WTC11 (cell line): Measurements from ENCODE around the gene GRM7. TPM values are rescaled to one million over a fixed set of nuclear protein-coding genes. Genes with fewer than 3 reads are reported as not detected.

Experiments
- ATAC-seq: fragments of 200-7000 bp; cut with Tn5 transposase; 2 replicates; pipeline ENCODE4 v1.10.0; 2021; ENCODE audit warnings: mild to moderate bottlenecking, moderate library complexity
- CTCF ChIA-PET: fragments of 300-600 bp; sonication (Branson Sonifier 250); formaldehyde crosslinking; loops from one replicate; lab custom pipeline; 2021; ENCODE audit warnings: antibody characterized with exemption; lab: Charles Lee
- POLR2A ChIA-PET: fragments of 350-600 bp; sonication (Branson Sonifier 250); formaldehyde crosslinking; loops from one replicate; lab custom pipeline; 2021; ENCODE audit warnings: antibody characterized with exemption; lab: Charles Lee
- DNase-seq: peaks from one replicate; pipeline ENCODE4 v3.0.0; 2021; ENCODE audit warnings: low spot score
- H3K27ac Mint-ChIP-seq: 2 replicates; pipeline ENCODE4 v1.8.0; 2021; ENCODE audit warnings: mixed read lengths
- H3K27me3 Mint-ChIP-seq: 2 replicates; pipeline ENCODE4 v1.8.0; 2021; ENCODE audit warnings: low read depth, mild to moderate bottlenecking, moderate library complexity, mixed read lengths
- H3K36me3 Mint-ChIP-seq: 2 replicates; pipeline ENCODE4 v1.8.0; 2021; ENCODE audit warnings: mixed read lengths
- H3K4me1 Mint-ChIP-seq: 2 replicates; pipeline ENCODE4 v1.8.0; 2022; ENCODE audit warnings: mixed read lengths
- H3K4me3 Mint-ChIP-seq: 2 replicates; pipeline ENCODE4 v1.8.0; 2021; ENCODE audit warnings: mild to moderate bottlenecking, moderate library complexity, mixed read lengths
- H3K9me3 Mint-ChIP-seq: 2 replicates; pipeline ENCODE4 v1.8.0; 2021; ENCODE audit warnings: mixed read lengths
- ARID4B ChIP-seq: sonication (generic); formaldehyde crosslinking; IDR thresholded peaks from 2 replicates; pipeline ENCODE4 v1.8.0; 2023; ENCODE audit warnings: missing genetic modification reagents, mild to moderate bottlenecking, borderline replicate concordance
- ATF2 ChIP-seq: sonication (generic); formaldehyde crosslinking; IDR thresholded peaks from 2 replicates; pipeline ENCODE4 v1.8.1; 2022; ENCODE audit warnings: low read depth, missing genetic modification reagents, borderline replicate concordance
- EMX1 ChIP-seq: fragments of 250-450 bp; sonication (Bioruptor Pico); IDR thresholded peaks from 2 replicates; pipeline ENCODE4 v1.8.0; 2021; ENCODE audit warnings: mild to moderate bottlenecking
- ESRRA ChIP-seq: sonication (generic); formaldehyde crosslinking; IDR thresholded peaks from 2 replicates; pipeline ENCODE4 v1.8.1; 2022; ENCODE audit warnings: mild to moderate bottlenecking, missing genetic modification reagents, borderline replicate concordance
- FOXK1 ChIP-seq: sonication (generic); formaldehyde crosslinking; IDR thresholded peaks from 2 replicates; pipeline ENCODE4 v1.8.0; 2022; ENCODE audit warnings: mild to moderate bottlenecking, moderate library complexity, missing genetic modification reagents
- IRF2 ChIP-seq: sonication (generic); formaldehyde crosslinking; IDR thresholded peaks from 2 replicates; pipeline ENCODE4 v1.8.0; 2022; ENCODE audit warnings: low read depth, missing genetic modification reagents, borderline replicate concordance
- MYBL2 ChIP-seq: sonication (generic); formaldehyde crosslinking; IDR thresholded peaks from 2 replicates; pipeline ENCODE4 v1.8.1; 2023; ENCODE audit warnings: mild to moderate bottlenecking, moderate library complexity, missing genetic modification reagents
- NR3C1 ChIP-seq: sonication (generic); formaldehyde crosslinking; conservative IDR thresholded peaks from 2 replicates; pipeline ENCODE4 v1.8.1; 2023; ENCODE audit warnings: low read depth, mild to moderate bottlenecking, missing genetic modification reagents
- OVOL2 ChIP-seq: fragments of 250-450 bp; sonication (Bioruptor Pico); IDR thresholded peaks from 2 replicates; pipeline ENCODE4 v1.9.0; 2021; ENCODE audit warnings: mild to moderate bottlenecking, borderline replicate concordance
- RORB ChIP-seq: fragments of 250-450 bp; sonication (Bioruptor Pico); IDR thresholded peaks from 2 replicates; pipeline ENCODE4 v1.9.0; 2021; ENCODE audit warnings: mild to moderate bottlenecking
- SMAD4 ChIP-seq: sonication (generic); formaldehyde crosslinking; IDR thresholded peaks from 2 replicates; pipeline ENCODE4 v1.8.0; 2022; ENCODE audit warnings: mild to moderate bottlenecking, missing genetic modification reagents
- ZBTB43 ChIP-seq: sonication (generic); formaldehyde crosslinking; IDR thresholded peaks from 2 replicates; pipeline ENCODE4 v1.8.1; 2023; ENCODE audit warnings: mild to moderate bottlenecking, missing genetic modification reagents
- ZNF138 ChIP-seq: sonication (generic); formaldehyde crosslinking; conservative IDR thresholded peaks from 2 replicates; pipeline ENCODE4 v1.8.1; 2022; ENCODE audit warnings: mild to moderate bottlenecking, moderate library complexity, missing genetic modification reagents
- total RNA-seq: library from RNA; stranded (reverse); gene quantifications from 3 replicates; pipeline ENCODE4 v1.2.3, GENCODE V29; 2021
- TF ChIP-seq, protein P1 (sequence below): sonication (generic); formaldehyde crosslinking; IDR thresholded peaks from 2 replicates; pipeline ENCODE4 v1.8.0; 2023; ENCODE audit warnings: mild to moderate bottlenecking, missing genetic modification reagents
- TF ChIP-seq, protein P2 (sequence below): fragments of 250-450 bp; sonication (Bioruptor Pico); IDR thresholded peaks from 2 replicates; pipeline ENCODE4 v1.8.0; 2021; ENCODE audit warnings: mild to moderate bottlenecking
- TF ChIP-seq, protein P3 (sequence below): sonication (generic); formaldehyde crosslinking; IDR thresholded peaks from 2 replicates; pipeline ENCODE4 v1.8.1; 2022; ENCODE audit warnings: mild to moderate bottlenecking, moderate library complexity, missing genetic modification reagents

The GRM7 gene
- total RNA-seq, 1 experiment from 2014 or later: 0.42 TPM

DNA sequence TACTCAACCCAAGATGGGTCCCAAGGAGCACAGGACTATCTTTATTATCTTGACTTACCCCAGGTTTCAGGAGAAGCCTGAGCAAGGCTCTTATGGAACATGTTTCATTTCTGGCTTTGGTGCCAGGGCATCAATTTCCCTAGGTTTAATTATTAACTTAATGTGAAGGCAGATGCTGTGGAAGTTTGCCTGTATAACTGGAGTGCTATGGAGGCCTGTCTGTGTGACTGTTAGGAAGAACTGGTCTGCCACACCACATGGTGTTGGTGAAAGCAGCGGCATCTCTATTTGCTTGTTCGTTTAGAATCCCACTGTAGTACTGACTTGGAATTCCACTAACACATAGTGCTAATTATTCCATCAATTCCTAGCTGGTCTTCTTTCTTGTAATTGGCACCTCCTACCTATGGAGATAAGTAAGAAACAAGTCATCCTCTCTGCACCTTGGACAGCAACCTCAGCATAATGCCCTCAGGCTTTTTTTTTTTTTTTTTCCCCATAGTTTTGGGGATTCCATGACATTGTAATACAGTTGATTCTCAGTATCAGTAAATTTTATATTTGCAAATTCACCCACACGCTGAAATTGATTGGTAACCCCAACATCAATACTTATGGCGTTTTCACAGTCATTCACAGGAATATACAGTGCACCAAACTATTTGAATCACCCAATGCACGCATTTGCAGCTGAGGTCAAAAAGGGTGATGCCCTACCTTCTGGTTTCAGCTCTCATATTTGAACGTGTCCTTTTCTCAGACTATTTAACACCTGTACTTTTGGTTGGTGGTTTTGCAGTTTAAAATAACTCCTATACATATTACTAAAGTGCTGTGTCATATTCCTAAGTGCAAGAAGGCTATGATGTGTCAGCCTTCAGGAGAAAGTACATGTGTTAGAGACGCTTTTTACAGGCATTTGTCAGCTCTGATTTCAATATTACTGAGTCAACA, 867.9 kb downstream of the GRM7 start:
- H3K36me3 Mint-ChIP-seq: no peaks in the 10 kb centered on the region
- no peak overlapping the region for H3K27ac Mint-ChIP-seq
- peaks cover 5% of the 10 kb centered on the region; the same call in 1 of the 2 replicates for H3K9me3 Mint-ChIP-seq
- H3K4me1 Mint-ChIP-seq: peaks cover 35% of the 10 kb centered on the region
- POLR2A ChIA-PET: no interaction called here
- DNase-seq (no peak), ATAC-seq (no peak)
- TF ChIP-seq, protein P1, sequence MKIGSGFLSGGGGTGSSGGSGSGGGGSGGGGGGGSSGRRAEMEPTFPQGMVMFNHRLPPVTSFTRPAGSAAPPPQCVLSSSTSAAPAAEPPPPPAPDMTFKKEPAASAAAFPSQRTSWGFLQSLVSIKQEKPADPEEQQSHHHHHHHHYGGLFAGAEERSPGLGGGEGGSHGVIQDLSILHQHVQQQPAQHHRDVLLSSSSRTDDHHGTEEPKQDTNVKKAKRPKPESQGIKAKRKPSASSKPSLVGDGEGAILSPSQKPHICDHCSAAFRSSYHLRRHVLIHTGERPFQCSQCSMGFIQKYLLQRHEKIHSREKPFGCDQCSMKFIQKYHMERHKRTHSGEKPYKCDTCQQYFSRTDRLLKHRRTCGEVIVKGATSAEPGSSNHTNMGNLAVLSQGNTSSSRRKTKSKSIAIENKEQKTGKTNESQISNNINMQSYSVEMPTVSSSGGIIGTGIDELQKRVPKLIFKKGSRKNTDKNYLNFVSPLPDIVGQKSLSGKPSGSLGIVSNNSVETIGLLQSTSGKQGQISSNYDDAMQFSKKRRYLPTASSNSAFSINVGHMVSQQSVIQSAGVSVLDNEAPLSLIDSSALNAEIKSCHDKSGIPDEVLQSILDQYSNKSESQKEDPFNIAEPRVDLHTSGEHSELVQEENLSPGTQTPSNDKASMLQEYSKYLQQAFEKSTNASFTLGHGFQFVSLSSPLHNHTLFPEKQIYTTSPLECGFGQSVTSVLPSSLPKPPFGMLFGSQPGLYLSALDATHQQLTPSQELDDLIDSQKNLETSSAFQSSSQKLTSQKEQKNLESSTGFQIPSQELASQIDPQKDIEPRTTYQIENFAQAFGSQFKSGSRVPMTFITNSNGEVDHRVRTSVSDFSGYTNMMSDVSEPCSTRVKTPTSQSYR: no peak
- TF ChIP-seq NR3C1 (CRISPR knock-in tag) (no peak), ARID4B (CRISPR knock-in tag) (no peak), OVOL2 (CRISPR knock-in tag) (no peak), ZBTB43 (CRISPR knock-in tag) (no peak), ZNF138 (CRISPR knock-in tag) (no peak), FOXK1 (CRISPR knock-in tag) (no peak), ATF2 (no peak), RORB (CRISPR knock-in tag) (no peak), MYBL2 (CRISPR knock-in tag) (no peak), SMAD4 (CRISPR knock-in tag) (no peak), IRF2 (CRISPR knock-in tag) (no peak), EMX1 (CRISPR knock-in tag) (no peak), ESRRA (CRISPR knock-in tag) (no peak)
- TF ChIP-seq, protein P2, sequence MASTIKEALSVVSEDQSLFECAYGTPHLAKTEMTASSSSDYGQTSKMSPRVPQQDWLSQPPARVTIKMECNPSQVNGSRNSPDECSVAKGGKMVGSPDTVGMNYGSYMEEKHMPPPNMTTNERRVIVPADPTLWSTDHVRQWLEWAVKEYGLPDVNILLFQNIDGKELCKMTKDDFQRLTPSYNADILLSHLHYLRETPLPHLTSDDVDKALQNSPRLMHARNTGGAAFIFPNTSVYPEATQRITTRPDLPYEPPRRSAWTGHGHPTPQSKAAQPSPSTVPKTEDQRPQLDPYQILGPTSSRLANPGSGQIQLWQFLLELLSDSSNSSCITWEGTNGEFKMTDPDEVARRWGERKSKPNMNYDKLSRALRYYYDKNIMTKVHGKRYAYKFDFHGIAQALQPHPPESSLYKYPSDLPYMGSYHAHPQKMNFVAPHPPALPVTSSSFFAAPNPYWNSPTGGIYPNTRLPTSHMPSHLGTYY: no peak
- TF ChIP-seq, protein P3, sequence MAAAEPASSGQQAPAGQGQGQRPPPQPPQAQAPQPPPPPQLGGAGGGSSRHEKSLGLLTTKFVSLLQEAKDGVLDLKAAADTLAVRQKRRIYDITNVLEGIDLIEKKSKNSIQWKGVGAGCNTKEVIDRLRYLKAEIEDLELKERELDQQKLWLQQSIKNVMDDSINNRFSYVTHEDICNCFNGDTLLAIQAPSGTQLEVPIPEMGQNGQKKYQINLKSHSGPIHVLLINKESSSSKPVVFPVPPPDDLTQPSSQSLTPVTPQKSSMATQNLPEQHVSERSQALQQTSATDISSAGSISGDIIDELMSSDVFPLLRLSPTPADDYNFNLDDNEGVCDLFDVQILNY (CRISPR knock-in tag): no peak
- no peaks in the 10 kb centered on the region for H3K27me3 Mint-ChIP-seq
- no peak overlapping the region for H3K4me3 Mint-ChIP-seq
- CTCF ChIA-PET: no interaction called here
